ENCODE data around the gene RND2. TPM values are rescaled to one million over a fixed set of nuclear protein-coding genes. Genes with fewer than 3 reads are reported as not detected.

Gene RND2
- total and polyA plus RNA-seq, 7 donors = 0.23 to 4.6 (median 2.5) TPM

- TF ChIP-seq POLR2AphosphoS5 (IDR thresholded peaks at IDR 0.05) = no peak
- TF ChIP-seq POLR2A (IDR thresholded peaks at IDR 0.05) = no peak
- H3K36me3 ChIP-seq = peaks cover 0 to 19% (median 0%) of the 10 kb centered on the region in 4 donors
- intact Hi-C loops (cut with DNase I) = no loop called here
- no peaks in the 10 kb centered on the region for H3K27me3 ChIP-seq
- DNase-seq = no peak
- H3K4me1 ChIP-seq = no peaks in the 10 kb centered on the region
- 96 to 98% methylated on average over 7 of the region's 7 CpGs for WGBS, 2 donors
- H3K4me3 ChIP-seq = no peak overlapping the region
- no peak overlapping the region for H3K27ac ChIP-seq
- H3K9me3 ChIP-seq = no peaks in the 10 kb centered on the region
Measured at GRCh38 chr17:43056051-43056450, 31.0 kb downstream of the RND2 start.

- DNase-seq = no peak
- 95 to 98% methylated on average over 10 of the region's 10 CpGs for WGBS, 2 donors
- intact Hi-C loops (cut with DNase I) = no loop called here
- Histone ChIP-seq H3K36me3 (no peaks in the 10 kb centered on the region), H3K4me1 (no peaks in the 10 kb centered on the region), H3K9me3 (no peaks in the 10 kb centered on the region), H3K4me3 (no peak overlapping the region), H3K27me3 (no peaks in the 10 kb centered on the region), H3K27ac (no peak overlapping the region)
- TF ChIP-seq POLR2AphosphoS5 (IDR thresholded peaks at IDR 0.05) (no peak), EP300 (IDR thresholded peaks at IDR 0.05) (no peak), CTCF (IDR thresholded peaks at IDR 0.05) (no peak)
Measured at GRCh38 chr17:43062984-43063638, 38.1 kb downstream of the RND2 start.

GRCh38 chr17:43068570-43069367, 43.7 kb downstream of the RND2 start:
- DNase-seq = no peak
- Histone ChIP-seq H3K27me3 (no peaks in the 10 kb centered on the region), H3K9me3 (no peaks in the 10 kb centered on the region), H3K4me1 (no peaks in the 10 kb centered on the region), H3K4me3 (no peak overlapping the region), H3K27ac (no peak overlapping the region), H3K36me3 (no peaks in the 10 kb centered on the region)
- 96 to 97% methylated on average over 6 of the region's 6 CpGs for WGBS, 2 donors
- TF ChIP-seq EP300 (IDR thresholded peaks at IDR 0.05) (no peak), POLR2AphosphoS5 (IDR thresholded peaks at IDR 0.05) (no peak), CTCF (IDR thresholded peaks at IDR 0.05) (no peak), POLR2A (IDR thresholded peaks at IDR 0.05) (no peak)
- intact Hi-C loops (cut with DNase I) = no loop called here

GRCh38 chr17:43069368-43069898, 44.4 kb downstream of the RND2 start:
- H3K9me3 ChIP-seq = no peaks in the 10 kb centered on the region
- H3K4me1 ChIP-seq = no peaks in the 10 kb centered on the region
- no peak overlapping the region for H3K4me3 ChIP-seq
- H3K27me3 ChIP-seq = no peaks in the 10 kb centered on the region
- intact Hi-C loops (cut with DNase I) = no loop called here
- no peak overlapping the region for H3K27ac ChIP-seq
- TF ChIP-seq POLR2A (IDR thresholded peaks at IDR 0.05) = no peak
- no peak for TF ChIP-seq CTCF (IDR thresholded peaks at IDR 0.05)
- TF ChIP-seq EP300 (IDR thresholded peaks at IDR 0.05) = no peak
- TF ChIP-seq POLR2AphosphoS5 (IDR thresholded peaks at IDR 0.05) = no peak
- 95% methylated on average over 3 of the region's 3 CpGs for whole genome bisulfite sequencing, 2 donors
- no peak for DNase-seq
- H3K36me3 ChIP-seq = no peaks in the 10 kb centered on the region

- DNase-seq = no peak
- Histone ChIP-seq H3K4me1 (no peaks in the 10 kb centered on the region), H3K36me3 (no peaks in the 10 kb centered on the region), H3K9me3 (no peaks in the 10 kb centered on the region), H3K27ac (no peak overlapping the region), H3K27me3 (no peaks in the 10 kb centered on the region), H3K4me3 (no peak overlapping the region)
- no peak for TF ChIP-seq POLR2A (IDR thresholded peaks at IDR 0.05)
- TF ChIP-seq EP300 (IDR thresholded peaks at IDR 0.05) = no peak
- no peak for TF ChIP-seq CTCF (IDR thresholded peaks at IDR 0.05)
- no peak for TF ChIP-seq POLR2AphosphoS5 (IDR thresholded peaks at IDR 0.05)
- WGBS, 2 donors = 82 to 89% methylated on average over 1 of the region's 1 CpG
- intact Hi-C loops (cut with DNase I) = no loop called here
Measured at GRCh38 chr17:43070257-43070656, 45.2 kb downstream of the RND2 start.

All from sigmoid colon (tissue), 7 donors.